ENCODE measurements around the gene FCHSD2.

Gene FCHSD2

DNA sequence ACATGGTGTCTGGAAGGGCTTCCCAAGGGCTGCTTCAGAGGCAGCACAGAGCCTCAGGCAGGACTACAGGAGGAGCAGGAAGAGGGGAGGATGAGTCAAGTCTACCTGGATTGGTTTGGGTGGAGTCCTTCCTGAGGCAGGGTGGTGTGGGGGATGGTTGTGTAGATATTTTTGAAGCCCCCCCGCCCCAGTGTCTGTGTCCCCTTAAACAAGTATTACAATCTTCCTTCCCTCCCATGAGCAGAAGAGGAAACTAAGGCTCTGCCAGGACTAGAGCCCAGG lies 34.7 kb upstream of the FCHSD2 start:
- TF ChIP-seq, protein P1, sequence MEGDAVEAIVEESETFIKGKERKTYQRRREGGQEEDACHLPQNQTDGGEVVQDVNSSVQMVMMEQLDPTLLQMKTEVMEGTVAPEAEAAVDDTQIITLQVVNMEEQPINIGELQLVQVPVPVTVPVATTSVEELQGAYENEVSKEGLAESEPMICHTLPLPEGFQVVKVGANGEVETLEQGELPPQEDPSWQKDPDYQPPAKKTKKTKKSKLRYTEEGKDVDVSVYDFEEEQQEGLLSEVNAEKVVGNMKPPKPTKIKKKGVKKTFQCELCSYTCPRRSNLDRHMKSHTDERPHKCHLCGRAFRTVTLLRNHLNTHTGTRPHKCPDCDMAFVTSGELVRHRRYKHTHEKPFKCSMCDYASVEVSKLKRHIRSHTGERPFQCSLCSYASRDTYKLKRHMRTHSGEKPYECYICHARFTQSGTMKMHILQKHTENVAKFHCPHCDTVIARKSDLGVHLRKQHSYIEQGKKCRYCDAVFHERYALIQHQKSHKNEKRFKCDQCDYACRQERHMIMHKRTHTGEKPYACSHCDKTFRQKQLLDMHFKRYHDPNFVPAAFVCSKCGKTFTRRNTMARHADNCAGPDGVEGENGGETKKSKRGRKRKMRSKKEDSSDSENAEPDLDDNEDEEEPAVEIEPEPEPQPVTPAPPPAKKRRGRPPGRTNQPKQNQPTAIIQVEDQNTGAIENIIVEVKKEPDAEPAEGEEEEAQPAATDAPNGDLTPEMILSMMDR (IDR thresholded peaks at IDR 0.05) = no peak

DNA sequence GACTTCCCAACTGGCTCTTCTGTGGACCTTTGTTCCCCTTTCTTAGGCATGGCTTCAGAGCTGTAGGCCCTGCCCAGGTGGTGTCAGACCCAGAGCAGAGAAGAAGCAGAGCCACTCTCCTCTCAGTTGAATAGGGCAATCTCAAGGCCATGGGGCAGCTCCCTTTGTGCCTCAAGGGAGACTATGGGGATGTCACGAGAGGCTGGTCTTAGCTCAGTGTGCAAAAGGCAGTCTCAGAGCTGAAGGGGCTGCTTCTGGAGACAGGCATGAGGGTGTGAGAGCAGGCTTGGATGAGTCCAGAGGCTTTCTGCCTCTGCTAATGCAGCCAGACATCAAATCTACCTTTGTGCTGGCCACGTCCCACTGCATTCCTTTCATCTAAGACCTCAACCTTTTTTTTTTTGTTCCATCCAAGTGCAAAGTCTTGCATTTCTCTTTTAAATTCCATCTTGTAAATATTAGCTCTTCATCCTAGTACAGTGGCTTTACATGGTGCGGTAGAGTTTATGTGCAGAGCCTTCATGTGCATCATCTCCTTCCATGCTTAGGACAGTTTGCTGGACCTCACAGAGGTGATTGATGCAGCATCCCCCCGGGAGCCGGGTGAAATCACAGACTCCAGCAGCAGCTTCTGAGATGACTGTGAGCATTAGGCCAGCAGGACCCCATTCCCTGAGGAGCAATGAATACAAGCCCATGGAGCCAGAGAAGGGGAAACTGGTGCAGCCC lies 34.2 kb upstream of the FCHSD2 start:
- TF ChIP-seq, protein P1 (IDR thresholded peaks at IDR 0.05) = no peak

DNA sequence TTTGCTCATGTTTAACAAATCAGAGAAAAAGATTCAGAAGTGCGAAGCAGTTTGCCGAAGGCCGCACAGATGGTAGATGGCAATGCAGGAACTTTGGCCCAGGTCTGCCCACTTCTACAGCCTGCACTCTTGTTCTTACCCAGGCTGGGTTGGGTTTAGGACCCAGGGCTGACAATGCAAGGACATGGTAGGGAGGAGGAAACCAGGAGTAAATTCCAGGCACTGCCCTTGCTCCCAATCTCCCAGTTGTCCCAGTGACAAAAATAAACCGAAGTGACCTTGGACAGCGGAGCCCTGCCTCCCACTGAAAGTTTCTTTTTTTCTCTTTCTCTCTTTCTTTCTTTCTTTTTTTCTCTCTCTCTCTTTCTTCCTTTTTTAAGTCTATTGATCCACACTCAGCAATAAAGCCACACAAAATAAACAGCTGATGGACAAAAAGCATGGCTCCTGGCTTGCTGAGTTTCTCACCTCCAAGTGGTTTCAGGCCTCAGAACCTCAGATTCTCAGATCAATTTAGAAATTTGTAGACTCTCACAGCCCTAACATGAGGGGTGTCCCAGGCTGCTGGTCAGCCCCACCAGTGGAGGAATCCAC lies 33.5 kb upstream of the FCHSD2 start:
- TF ChIP-seq, protein P1 (IDR thresholded peaks at IDR 0.05) = no peak

DNA sequence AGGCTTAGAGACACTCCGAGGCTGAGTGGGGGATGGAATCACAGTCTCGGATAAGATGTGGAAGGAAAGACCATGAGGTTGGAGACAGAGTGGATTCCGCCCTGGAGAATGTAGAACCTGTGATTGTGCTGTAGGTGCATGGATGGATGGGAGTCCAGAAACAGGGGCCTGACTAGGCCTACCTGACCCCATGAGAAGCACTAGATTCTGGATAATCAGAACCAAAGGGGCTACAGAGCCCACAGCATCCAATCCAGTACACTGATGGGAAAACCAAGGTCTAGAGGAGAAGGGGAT lies 32.3 kb upstream of the FCHSD2 start:
- TF ChIP-seq, protein P1 (IDR thresholded peaks at IDR 0.05) = no peak

DNA sequence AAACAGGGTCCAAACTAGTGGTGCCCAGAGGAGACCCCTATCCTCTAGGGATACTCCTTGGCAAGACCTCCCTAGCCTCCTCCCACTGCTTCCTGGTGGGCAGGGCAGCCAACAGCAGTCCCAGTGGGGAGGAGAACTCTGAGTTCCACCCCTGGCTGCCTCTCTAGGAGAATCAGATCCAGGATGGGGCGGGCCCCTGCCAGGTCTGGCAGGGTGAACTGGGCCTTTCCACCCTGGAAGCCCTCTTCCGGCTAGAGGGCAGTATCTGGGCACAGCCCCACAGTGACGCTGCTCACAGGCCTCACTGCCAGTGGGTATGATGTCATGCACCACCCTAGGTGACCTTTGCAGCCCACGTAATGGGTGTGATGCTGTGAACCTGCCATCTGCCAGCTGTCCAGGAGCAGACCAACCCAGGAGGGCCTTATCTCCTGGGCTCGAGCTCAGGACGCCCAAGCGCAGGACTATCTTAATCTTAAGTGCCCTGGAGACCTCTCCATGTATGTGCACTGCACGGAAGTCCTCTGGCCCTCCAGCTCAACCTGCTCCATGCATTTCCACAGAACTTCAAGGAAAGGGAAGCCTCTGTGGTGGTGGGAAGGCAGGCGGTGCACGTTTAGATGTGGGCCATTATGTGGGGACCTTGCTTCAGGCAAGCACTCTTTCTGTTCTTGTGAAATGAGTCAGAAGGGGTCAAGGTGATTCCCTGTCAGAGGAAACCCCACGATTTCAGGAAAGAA lies 31.8 kb upstream of the FCHSD2 start:
- TF ChIP-seq, protein P1 (IDR thresholded peaks at IDR 0.05) = no peak

GRCh38 chr11:73172992-73173656 lies 31.0 kb upstream of the FCHSD2 start:
- TF ChIP-seq, protein P1 (IDR thresholded peaks at IDR 0.05) = no peak

DNA sequence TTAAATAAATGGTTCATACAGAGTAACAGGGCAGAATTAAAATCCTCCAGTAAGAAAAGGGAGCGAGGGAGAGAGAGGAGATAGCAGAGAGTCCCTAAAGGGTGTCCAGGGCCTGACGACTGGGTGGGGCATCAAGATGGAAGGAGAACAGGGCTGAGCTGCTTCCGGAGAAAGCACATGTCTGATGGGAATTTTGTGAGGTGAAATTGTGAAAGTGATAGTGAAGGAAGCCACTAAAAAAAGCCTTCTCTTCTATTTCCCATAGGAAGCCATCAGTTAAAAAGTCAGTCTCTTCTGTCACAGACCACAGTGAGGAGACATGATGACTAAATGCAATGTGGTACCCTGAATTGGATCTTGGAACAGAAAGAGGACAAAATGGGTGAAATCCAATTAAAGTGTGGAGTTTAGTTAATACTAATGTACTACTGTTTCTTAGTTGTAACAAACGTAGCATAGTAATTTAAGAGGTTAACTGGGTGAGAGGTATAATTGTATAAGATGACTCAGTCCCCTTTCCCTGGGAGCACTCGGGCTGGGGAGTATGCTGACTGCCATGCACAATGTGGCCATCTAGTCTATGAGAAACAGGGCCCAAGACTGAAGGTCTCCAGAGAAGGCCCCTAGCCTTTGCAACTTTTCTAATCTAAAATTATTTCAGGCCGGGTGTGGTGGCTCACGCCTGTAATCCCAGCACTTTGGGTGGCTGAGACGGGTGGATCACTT lies 29.5 kb upstream of the FCHSD2 start:
- TF ChIP-seq, protein P1 (IDR thresholded peaks at IDR 0.05) = no peak
